NCI-H524 (cell line): Measurements from ENCODE around the gene OAT.

Source experiments
- DNase-seq, 2 experiments: peaks; one replicate each; lab custom pipeline; 2025; lab: John Stamatoyannopoulos, UW

Gene OAT

DNA sequence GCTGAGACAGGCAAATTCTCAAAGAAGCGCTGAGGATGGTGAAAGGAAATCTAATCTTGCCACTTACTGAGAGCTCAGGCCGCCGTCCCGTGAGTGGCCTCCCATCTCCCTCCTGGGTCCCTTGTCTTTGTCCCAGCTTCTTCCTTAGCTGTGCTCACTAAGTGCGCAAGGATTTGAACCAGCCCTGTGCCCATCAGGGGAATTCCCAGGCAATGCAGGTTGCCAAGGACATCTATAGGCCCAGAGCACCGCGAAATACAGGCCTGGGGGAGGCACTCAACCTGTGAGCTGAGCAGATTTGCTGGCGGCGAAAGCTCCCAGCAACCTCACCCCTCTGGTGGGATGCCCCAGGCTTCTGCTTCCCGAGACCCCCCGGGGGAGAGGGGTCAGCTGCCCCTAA is 64.8 kb downstream of the OAT start:
- DNase-seq, result no peak

DNA sequence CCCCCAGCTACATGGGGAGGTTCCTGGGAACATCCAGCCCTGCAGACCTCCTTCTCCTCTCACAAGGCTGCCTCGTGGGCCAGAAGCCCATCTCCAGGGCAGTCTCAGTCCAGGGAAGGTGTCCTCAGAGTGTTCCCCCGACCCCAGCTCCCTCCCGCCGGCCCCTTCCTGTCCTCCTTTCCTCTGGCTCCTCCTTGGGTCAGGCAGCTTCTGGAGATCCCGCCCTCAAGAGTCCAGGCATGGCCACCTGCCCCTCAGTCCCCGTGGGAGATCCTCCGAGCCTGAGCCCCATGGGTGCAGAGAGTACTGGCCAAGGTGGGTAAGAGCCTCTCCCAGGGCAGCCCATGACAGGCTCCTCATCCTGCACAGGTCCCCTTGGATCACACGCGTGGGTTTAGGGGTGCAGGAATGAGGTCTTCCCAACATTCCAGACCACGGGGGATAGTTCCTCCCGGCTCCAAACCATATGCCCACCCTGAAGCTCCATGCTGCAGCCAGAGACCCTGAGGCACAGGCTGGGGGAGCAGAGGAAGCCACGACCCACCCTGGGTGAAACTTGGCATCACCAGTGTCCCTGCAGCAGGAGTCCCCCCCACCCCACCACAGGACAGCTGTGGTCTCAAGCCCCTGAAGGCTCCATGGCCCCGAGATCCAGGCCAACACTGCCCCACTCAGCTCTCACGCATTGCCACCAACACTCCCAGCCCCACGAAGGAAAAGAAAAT is 65.5 kb downstream of the OAT start:
- DNase-seq, result no peak

- no peak for DNase-seq
These were observed 67.1 kb downstream of the OAT start for GRCh38 chr10:124351481-124352220.

DNA sequence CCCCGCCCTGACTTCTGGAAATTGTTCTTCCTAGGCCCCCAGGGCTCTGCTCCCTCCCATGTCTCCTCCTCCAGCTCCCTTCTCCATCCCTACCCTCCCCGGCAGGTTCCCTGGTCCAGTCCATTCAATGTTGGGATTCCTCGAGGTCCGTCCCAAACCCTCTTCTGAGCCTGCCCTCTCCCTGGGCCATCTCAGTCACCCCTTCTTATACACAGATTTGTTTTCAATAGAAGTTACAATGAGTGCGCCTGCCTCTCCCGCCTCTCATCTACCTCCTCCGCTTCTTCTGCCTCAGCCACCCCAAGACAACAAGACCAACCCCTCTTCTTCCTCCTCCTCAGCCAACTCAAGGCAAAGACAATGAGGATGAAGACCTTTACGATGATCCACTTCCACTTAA is 67.9 kb downstream of the OAT start:
- no peak for DNase-seq

DNA sequence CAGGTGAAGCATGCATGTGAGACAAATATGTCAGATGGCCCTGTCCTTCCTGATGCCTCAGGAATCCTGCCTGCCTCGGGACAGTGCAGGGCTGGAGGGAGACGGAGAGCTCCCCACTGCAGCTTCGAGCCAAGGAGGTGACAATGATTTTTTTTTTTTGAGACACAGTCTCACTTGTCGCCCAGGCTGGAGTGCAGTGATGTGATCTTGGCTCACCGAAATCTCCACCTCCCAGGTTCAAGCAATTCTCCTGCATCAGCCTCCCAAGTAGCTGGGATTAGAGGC is 68.8 kb downstream of the OAT start:
- DNase-seq, result no peak

DNA sequence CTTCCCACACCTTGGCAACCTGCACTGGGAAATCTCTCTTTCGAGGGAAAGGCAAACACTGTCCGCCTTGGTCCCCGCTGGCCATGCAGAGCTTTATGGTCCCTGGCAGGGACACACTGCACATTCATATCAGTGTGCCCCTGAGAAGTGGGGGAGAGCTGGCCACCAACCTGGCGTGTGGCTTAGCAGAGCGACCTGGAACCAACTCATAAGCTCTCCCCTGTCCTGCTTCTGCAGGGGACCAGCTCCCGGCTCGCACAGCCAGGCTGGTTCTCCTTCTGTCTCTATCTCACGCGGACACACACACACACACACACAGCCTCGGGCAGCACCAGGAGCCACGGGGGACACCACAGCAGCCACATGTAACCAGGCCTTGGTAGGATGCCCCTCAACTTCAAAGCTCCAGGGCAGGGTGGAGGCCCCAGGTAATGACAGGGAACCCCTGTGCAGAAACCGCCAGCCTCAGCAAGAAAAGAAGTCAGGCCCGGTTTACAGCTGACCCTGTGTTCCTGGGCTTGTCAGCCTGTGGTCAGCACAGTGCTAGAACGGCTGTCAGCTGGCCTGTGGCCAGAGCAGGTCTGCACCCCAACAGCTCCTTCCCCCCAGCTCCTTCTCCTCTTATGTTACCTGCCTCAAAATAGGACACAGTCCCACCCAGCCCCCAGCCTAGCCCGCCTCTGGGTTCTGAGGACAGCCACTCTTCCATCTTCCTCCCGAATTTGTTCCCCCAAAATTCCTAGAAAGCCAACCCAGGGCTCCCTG is 69.3 kb downstream of the OAT start:
- DNase-seq, result no peak

DNA sequence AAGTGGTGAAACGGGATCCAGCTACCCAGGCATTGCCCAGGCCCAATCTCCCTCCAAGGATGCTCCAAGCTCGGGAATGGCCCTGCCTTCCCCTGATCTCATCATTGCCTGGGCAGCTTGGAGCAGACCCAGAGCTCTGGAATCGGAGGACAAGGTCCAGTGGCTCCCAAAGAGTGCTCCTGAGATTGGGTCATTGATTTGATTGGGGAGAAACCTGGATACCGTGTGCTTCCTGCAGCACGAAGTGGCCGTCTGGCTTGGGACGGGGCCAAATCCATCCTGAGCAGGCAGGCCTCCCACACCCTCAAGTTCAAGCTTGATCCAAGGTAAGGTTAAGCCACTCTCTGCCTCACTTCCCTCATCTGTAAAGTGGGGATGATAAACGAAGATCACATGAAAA is 69.9 kb downstream of the OAT start:
- no peak for DNase-seq

GRCh38 chr10:124347956-124348355 is 70.8 kb downstream of the OAT start:
- no peak for DNase-seq
